Vagina (tissue), 2 donors: Measurements from ENCODE around the gene GRIN2A. TPM values are rescaled to one million over a fixed set of nuclear protein-coding genes. Genes with fewer than 3 reads are reported as not detected.

Experiments used
- DNase-seq, 2 donors: peaks; one replicate each; pipeline ENCODE4 v3.0.0-alpha.2; 2017; ENCODE audit errors: extremely low spot score in 2 of 2
- H3K27ac ChIP-seq: fragments of 200-600 bp; sonication (generic); one replicate; pipeline ENCODE4 v1.5.1; 2019
- H3K27me3 ChIP-seq: fragments of 200-600 bp; sonication (generic); one replicate; pipeline ENCODE4 v1.5.1; 2019
- H3K36me3 ChIP-seq, 2 donors: fragments of 200-600 bp; sonication (generic); one replicate each; pipeline ENCODE4 v1.5.1; 2017 to 2019
- H3K4me1 ChIP-seq: fragments of 200-600 bp; sonication (generic); one replicate; pipeline ENCODE4 v1.5.1; 2019
- H3K4me3 ChIP-seq, 2 donors: fragments of 200-600 bp; sonication (generic); 1 replicate in 1 of 2; 2 replicates in 1 of 2; pipeline ENCODE4 v1.5.1; 2016 to 2019
- H3K9me3 ChIP-seq: fragments of 200-600 bp; sonication (generic); one replicate; pipeline ENCODE4 v1.5.1; 2019
- CTCF ChIP-seq, 3 experiments: fragments of 450-650 bp in 2 of 3; fragments of 200-600 bp in 1 of 3; sonication (generic) in 1 of 3; IDR thresholded peaks; one replicate each; pipeline ENCODE4 v1.5.1; 2017 to 2019; ENCODE audit warnings: antibody characterized with exemption in 3 of 3, mild to moderate bottlenecking in 2 of 3, moderate library complexity in 2 of 3
- POLR2A ChIP-seq, 2 donors: fragments of 450-650 bp; IDR thresholded peaks; one replicate each; pipeline ENCODE4 v1.6.1; 2017; ENCODE audit warnings: antibody characterized with exemption in 2 of 2, mild to moderate bottlenecking in 2 of 2, moderate library complexity in 2 of 2
- POLR2AphosphoS5 ChIP-seq, 2 donors: sonication (generic); formaldehyde crosslinking; IDR thresholded peaks; one replicate each; pipeline ENCODE4 v1.9.0; 2017; ENCODE audit warnings: antibody characterized with exemption in 2 of 2, mild to moderate bottlenecking in 2 of 2, low read depth in 1 of 2; ENCODE audit not compliant: insufficient read depth in 1 of 2
- intact Hi-C: fragments of 100-400 bp; cut with DNase I; formaldehyde crosslinking; loops from one replicate; pipeline ENCODE4 v1.15.1; 2023
- total RNA-seq: library from RNA; depleted of rRNA; stranded (reverse); fragments of >200 nt; gene quantifications from one replicate; pipeline ENCODE4 v1.2.3, GENCODE V29; 2016

The GRIN2A gene
- total RNA-seq, 1 donor from 2014 or later: 1.5 TPM

- Histone ChIP-seq H3K27me3 (no peaks in the 10 kb centered on the region), H3K4me1 (no peaks in the 10 kb centered on the region), H3K9me3 (no peaks in the 10 kb centered on the region), H3K36me3 (no peaks in the 10 kb centered on the region), H3K27ac (no peak overlapping the region), H3K4me3 (no peak overlapping the region)
- intact Hi-C loops: no loop called here
- DNase-seq: no peak
- TF ChIP-seq CTCF (IDR thresholded peaks at IDR 0.05): no peak
- TF ChIP-seq POLR2AphosphoS5 (IDR thresholded peaks at IDR 0.05; ENCODE audit: insufficient read depth in 1 of 2, low read depth in 1 of 2): no peak
- TF ChIP-seq POLR2A (IDR thresholded peaks at IDR 0.05): no peak
Measured at GRCh38 chr16:10169904-10170410, 12.3 kb downstream of the GRIN2A start.

- intact Hi-C loops: no loop called here
- Histone ChIP-seq H3K4me3 (no peak overlapping the region), H3K36me3 (no peaks in the 10 kb centered on the region), H3K27ac (no peak overlapping the region), H3K9me3 (no peaks in the 10 kb centered on the region), H3K4me1 (no peaks in the 10 kb centered on the region), H3K27me3 (no peaks in the 10 kb centered on the region)
- no peak for DNase-seq
- TF ChIP-seq POLR2AphosphoS5 (IDR thresholded peaks at IDR 0.05; ENCODE audit: insufficient read depth in 1 of 2, low read depth in 1 of 2): no peak
- TF ChIP-seq POLR2A (IDR thresholded peaks at IDR 0.05): no peak
- no peak for TF ChIP-seq CTCF (IDR thresholded peaks at IDR 0.05)
Measured at GRCh38 chr16:10169031-10169430, 13.2 kb downstream of the GRIN2A start.

GRCh38 chr16:10168258-10168657 lies 14.0 kb downstream of the GRIN2A start:
- intact Hi-C loops: no loop called here
- H3K9me3 ChIP-seq: no peaks in the 10 kb centered on the region
- H3K27ac ChIP-seq: no peak overlapping the region
- TF ChIP-seq POLR2AphosphoS5 (IDR thresholded peaks at IDR 0.05; ENCODE audit: insufficient read depth in 1 of 2, low read depth in 1 of 2) (no peak), POLR2A (IDR thresholded peaks at IDR 0.05) (no peak), CTCF (IDR thresholded peaks at IDR 0.05) (no peak)
- no peaks in the 10 kb centered on the region for H3K4me1 ChIP-seq
- no peak overlapping the region for H3K4me3 ChIP-seq
- H3K27me3 ChIP-seq: no peaks in the 10 kb centered on the region
- peak in 1 of 2 donors; percentile 9 for DNase-seq
- no peaks in the 10 kb centered on the region for H3K36me3 ChIP-seq

GRCh38 chr16:10165643-10166042 lies 16.6 kb downstream of the GRIN2A start:
- no peak for DNase-seq
- intact Hi-C loops: no loop called here
- H3K27me3 ChIP-seq: no peaks in the 10 kb centered on the region
- TF ChIP-seq POLR2AphosphoS5 (IDR thresholded peaks at IDR 0.05; ENCODE audit: insufficient read depth in 1 of 2, low read depth in 1 of 2) (no peak), CTCF (IDR thresholded peaks at IDR 0.05) (no peak), POLR2A (IDR thresholded peaks at IDR 0.05) (no peak)
- H3K9me3 ChIP-seq: no peaks in the 10 kb centered on the region
- H3K27ac ChIP-seq: no peak overlapping the region
- no peaks in the 10 kb centered on the region for H3K4me1 ChIP-seq
- H3K36me3 ChIP-seq: no peaks in the 10 kb centered on the region
- H3K4me3 ChIP-seq: no peak overlapping the region

GRCh38 chr16:10162981-10163380 lies 19.2 kb downstream of the GRIN2A start:
- Histone ChIP-seq H3K4me1 (no peaks in the 10 kb centered on the region), H3K27me3 (no peaks in the 10 kb centered on the region), H3K4me3 (no peak overlapping the region), H3K9me3 (no peaks in the 10 kb centered on the region), H3K36me3 (no peaks in the 10 kb centered on the region), H3K27ac (no peak overlapping the region)
- TF ChIP-seq POLR2A (IDR thresholded peaks at IDR 0.05) (no peak), POLR2AphosphoS5 (IDR thresholded peaks at IDR 0.05; ENCODE audit: insufficient read depth in 1 of 2, low read depth in 1 of 2) (no peak), CTCF (IDR thresholded peaks at IDR 0.05) (no peak)
- intact Hi-C loops: no loop called here
- no peak for DNase-seq
